ENCODE data around the gene ZNF264. TPM values are rescaled to one million over a fixed set of nuclear protein-coding genes. Genes with fewer than 3 reads are reported as not detected.
"Not testable (repeated sequence)": the region's sequence is repeated elsewhere in the genome, so short reads cannot be mapped to it uniquely, and the experiment has no call there.

ZNF264 gene
- total RNA-seq, 1 donor, result 25.5 TPM

GRCh38 chr19:57242821-57243220 is 51.5 kb downstream of the ZNF264 start:
- no peak overlapping the region for H3K4me3 ChIP-seq (ENCODE audit: low read depth, low read length)
- TF ChIP-seq CTCF (IDR thresholded peaks at IDR 0.05; ENCODE audit: insufficient read depth, low read depth, low read length), result no peak
- no peak for DNase-seq (ENCODE audit: low read depth)

GRCh38 chr19:57244513-57244912 is 53.2 kb downstream of the ZNF264 start:
- no peak for DNase-seq (ENCODE audit: low read depth)
- H3K4me3 ChIP-seq (ENCODE audit: low read depth, low read length), result no peak overlapping the region
- TF ChIP-seq CTCF (IDR thresholded peaks at IDR 0.05; ENCODE audit: insufficient read depth, low read depth, low read length), result no peak

GRCh38 chr19:57245066-57245465 is 53.8 kb downstream of the ZNF264 start:
- no peak for DNase-seq (ENCODE audit: low read depth)
- TF ChIP-seq CTCF (IDR thresholded peaks at IDR 0.05; ENCODE audit: insufficient read depth, low read depth, low read length), result no peak
- no peak overlapping the region for H3K4me3 ChIP-seq (ENCODE audit: low read depth, low read length)

- TF ChIP-seq CTCF (IDR thresholded peaks at IDR 0.05; ENCODE audit: insufficient read depth, low read depth, low read length), result no peak
- H3K4me3 ChIP-seq (ENCODE audit: low read depth, low read length), result no peak overlapping the region
- DNase-seq (ENCODE audit: low read depth), result no peak
Measured at GRCh38 chr19:57245959-57246358, 54.7 kb downstream of the ZNF264 start.

GRCh38 chr19:57248646-57249045 is 57.3 kb downstream of the ZNF264 start:
- DNase-seq (ENCODE audit: low read depth), result no peak
- no peak overlapping the region for H3K4me3 ChIP-seq (ENCODE audit: low read depth, low read length)
- no peak for TF ChIP-seq CTCF (IDR thresholded peaks at IDR 0.05; ENCODE audit: insufficient read depth, low read depth, low read length)

GRCh38 chr19:57249329-57249728 is 58.0 kb downstream of the ZNF264 start:
- DNase-seq (ENCODE audit: low read depth), result no peak
- no peak for TF ChIP-seq CTCF (IDR thresholded peaks at IDR 0.05; ENCODE audit: insufficient read depth, low read depth, low read length)
- no peak overlapping the region for H3K4me3 ChIP-seq (ENCODE audit: low read depth, low read length)

GRCh38 chr19:57253767-57254166 is 62.5 kb downstream of the ZNF264 start:
- not testable (repeated sequence) for H3K4me3 ChIP-seq (ENCODE audit: low read depth, low read length); DNase-seq (ENCODE audit: low read depth)

Data from fibroblast of villous mesenchyme (primary cell).